ENCODE results near the gene AZI2.
A peak's percentile ranks its signal among the peaks of the same experiment; 100 is the strongest.

The AZI2 gene

GRCh38 chr3:28315711-28316110, 32.9 kb downstream of the AZI2 start:
- H3K27ac ChIP-seq = no peak overlapping the region
- DNase-seq (ENCODE audit: low spot score) = no peak
- no peak overlapping the region for H3K4me3 ChIP-seq
- no peak for TF ChIP-seq CTCF (IDR thresholded peaks at IDR 0.05)

GRCh38 chr3:28308196-28308595, 40.4 kb downstream of the AZI2 start:
- no peak overlapping the region for H3K27ac ChIP-seq
- no peak for TF ChIP-seq CTCF (IDR thresholded peaks at IDR 0.05)
- DNase-seq (ENCODE audit: low spot score) = no peak

GRCh38 chr3:28301688-28302087, 46.9 kb downstream of the AZI2 start:
- H3K27ac ChIP-seq = no peak overlapping the region
- DNase-seq (ENCODE audit: low spot score) = no peak
- no peak overlapping the region for H3K4me3 ChIP-seq
- no peak for TF ChIP-seq CTCF (IDR thresholded peaks at IDR 0.05)

More at GRCh38 chr3:28308196-28308595, 40.4 kb downstream of the AZI2 start:
- no peak overlapping the region for H3K4me3 ChIP-seq

GRCh38 chr3:28300345-28300962, 48.2 kb downstream of the AZI2 start:
- TF ChIP-seq CTCF (IDR thresholded peaks at IDR 0.05) = no peak
- no peak overlapping the region for H3K4me3 ChIP-seq
- H3K27ac ChIP-seq = no peak overlapping the region
- no peak for DNase-seq (ENCODE audit: low spot score)

GRCh38 chr3:28299705-28300104, 48.9 kb downstream of the AZI2 start:
- DNase-seq (ENCODE audit: low spot score) = no peak
- H3K4me3 ChIP-seq = no peak overlapping the region
- TF ChIP-seq CTCF (IDR thresholded peaks at IDR 0.05) = no peak
- H3K27ac ChIP-seq = no peak overlapping the region

GRCh38 chr3:28295898-28296490, 52.6 kb downstream of the AZI2 start:
- peak overlapping the region; percentile 36 for H3K4me3 ChIP-seq
- no peak overlapping the region for H3K27ac ChIP-seq
- DNase-seq (ENCODE audit: low spot score) = no peak
- TF ChIP-seq CTCF (IDR thresholded peaks at IDR 0.05) = no peak
